ENCODE results near the gene BET1L. TPM values are rescaled to one million over a fixed set of nuclear protein-coding genes. Genes with fewer than 3 reads are reported as not detected.

Gene BET1L
- 10 to 100 TPM; 16.2 to 89.7 (median 50.8) TPM for total RNA-seq
- polyA plus RNA-seq = 10 to 100 TPM; 23.6 to 76.3 (median 26.9) TPM
- long read RNA-seq, donor 1, transcript BET1L-203 (4 exons, 2,819 nt) = major isoform, 15 of 16 reads
- long read RNA-seq, donor 1, partial matches to known transcripts = 0 of 16 reads
- long read RNA-seq, donor 1, other reads (novel, unspliced or antisense) = 0 of 16 reads
- long read RNA-seq, donor 2, partial matches to known transcripts = 0 of 4 reads
- long read RNA-seq, donor 2, other reads (novel, unspliced or antisense) = 0 of 4 reads
- long read RNA-seq, donor 3, transcript BET1L-203 (4 exons, 2,819 nt) = major isoform, 10 of 10 reads
- long read RNA-seq, donor 3, partial matches to known transcripts = 0 of 10 reads
- long read RNA-seq, donor 3, other reads (novel, unspliced or antisense) = 0 of 10 reads
- long read RNA-seq, donor 4, transcript BET1L-203 (4 exons, 2,819 nt) = major isoform, 11 of 20 reads
- long read RNA-seq, donor 4, partial matches to known transcripts = 0 of 20 reads
- long read RNA-seq, donor 4, other reads (novel, unspliced or antisense) = 8 of 20 reads
- long read RNA-seq, donor 5, transcript BET1L-203 (4 exons, 2,819 nt) = major isoform, 68 of 97 reads
- long read RNA-seq, donor 5, partial matches to known transcripts = 2 of 97 reads
- long read RNA-seq, donor 5, other reads (novel, unspliced or antisense) = 24 of 97 reads
- long read RNA-seq, donor 6, transcript BET1L-203 (4 exons, 2,819 nt) = major isoform, 10 of 19 reads
- long read RNA-seq, donor 6, partial matches to known transcripts = 0 of 19 reads
- long read RNA-seq, donor 6, other reads (novel, unspliced or antisense) = 8 of 19 reads
- long read RNA-seq, donor 7, transcript BET1L-203 (4 exons, 2,819 nt) = major isoform, 6 of 6 reads
- long read RNA-seq, donor 7, partial matches to known transcripts = 0 of 6 reads
- long read RNA-seq, donor 7, other reads (novel, unspliced or antisense) = 0 of 6 reads
- long read RNA-seq, donor 8, transcript BET1L-203 (4 exons, 2,819 nt) = major isoform, 16 of 18 reads
- long read RNA-seq, donor 8, partial matches to known transcripts = 0 of 18 reads
- long read RNA-seq, donor 8, other reads (novel, unspliced or antisense) = 0 of 18 reads
- long read RNA-seq, donor 9, transcript BET1L-203 (4 exons, 2,819 nt) = major isoform, 11 of 11 reads
- long read RNA-seq, donor 9, partial matches to known transcripts = 0 of 11 reads
- long read RNA-seq, donor 9, other reads (novel, unspliced or antisense) = 0 of 11 reads
- long read RNA-seq, donor 10, transcript BET1L-201 (3 exons, 2,916 nt) = minor isoform, 5 of 13 reads
- long read RNA-seq, donor 10, transcript BET1L-203 (4 exons, 2,819 nt) = major isoform, 8 of 13 reads
- long read RNA-seq, donor 10, partial matches to known transcripts = 0 of 13 reads
- long read RNA-seq, donor 10, other reads (novel, unspliced or antisense) = 0 of 13 reads

- H3K9me3 ChIP-seq (replicated peaks in 1 of 3) = no peaks in the 10 kb centered on the region
- H3K4me3 ChIP-seq = peak within 1 kb of the TSS; percentile 48 to 98 (median 86)
- peak within 1 kb of the TSS; percentile 97 to 99 (median 99) for H3K27ac ChIP-seq
- peaks cover 0 to 55% of the 10 kb centered on the region in 2 donors for H3K36me3 ChIP-seq (replicated peaks in 1 of 2)
- no peaks in the 10 kb centered on the region for H3K27me3 ChIP-seq
- TF ChIP-seq POLR2A (IDR thresholded peaks at IDR 0.05) (peak; percentile 68 to 92), CTCF (IDR thresholded peaks at IDR 0.05) (peak in 1 of 6 experiments; percentile 8)
- WGBS, 4 donors = 0 to 1% (median 1%) methylated on average over 2 to 63 of the region's 63 CpGs
- peak; percentile 93 to 98 (median 96) for DNase-seq
- intact Hi-C loops (cut with DNase I) = no loop called here
- peaks cover 19 to 48% of the 10 kb centered on the region in 2 donors for H3K4me1 ChIP-seq (replicated peaks in 1 of 2)
Measured at GRCh38 chr11:207208-207862, at the start of gene BET1L, which contains the start of gene RIC8A. Gene BET1L (minus strand): TSS chr11:207399. CDS start chr11:207321, 78 bp downstream. Gene RIC8A (plus strand): TSS chr11:207708. CDS start chr11:208855, 1,147 bp downstream.

- Histone ChIP-seq H3K4me1 (replicated peaks in 1 of 2) (no peaks in the 10 kb centered on the region), H3K9me3 (replicated peaks in 1 of 3) (no peaks in the 10 kb centered on the region), H3K27me3 (no peaks in the 10 kb centered on the region), H3K4me3 (no peak overlapping the region), H3K36me3 (replicated peaks in 1 of 2) (peaks cover 0 to 27% of the 10 kb centered on the region in 2 donors), H3K27ac (no peak overlapping the region)
- intact Hi-C loops (cut with DNase I) = no loop called here
- DNase-seq = no peak
- 84 to 93% (median 87%) methylated on average over 2 of the region's 2 CpGs for WGBS, 4 donors
- TF ChIP-seq POLR2A (IDR thresholded peaks at IDR 0.05) (no peak), CTCF (IDR thresholded peaks at IDR 0.05) (no peak)
Measured at GRCh38 chr11:255816-256215, 48.6 kb upstream of the BET1L start.

GRCh38 chr11:255176-255575 lies 48.0 kb upstream of the BET1L start:
- DNase-seq = no peak
- Histone ChIP-seq H3K9me3 (replicated peaks in 1 of 3) (no peaks in the 10 kb centered on the region), H3K36me3 (replicated peaks in 1 of 2) (peaks cover 0 to 34% of the 10 kb centered on the region in 2 donors), H3K4me1 (replicated peaks in 1 of 2) (no peaks in the 10 kb centered on the region), H3K27me3 (no peaks in the 10 kb centered on the region), H3K27ac (no peak overlapping the region), H3K4me3 (no peak overlapping the region)
- 52 to 63% (median 57%) methylated on average over 3 of the region's 3 CpGs for WGBS, 4 donors
- TF ChIP-seq POLR2A (IDR thresholded peaks at IDR 0.05) (no peak), CTCF (IDR thresholded peaks at IDR 0.05) (no peak)
- intact Hi-C loops (cut with DNase I) = no loop called here
